CD4-positive, alpha-beta T cell treated with Interleukin-2 at 100 ng/mL for 4 hours (primary cell): ENCODE measurements around the gene PPP5C.
"Not testable (repeated sequence)": the region's sequence is repeated elsewhere in the genome, so short reads cannot be mapped to it uniquely, and the experiment has no call there.

Experiments
- DNase-seq: peaks from one replicate; pipeline ENCODE4 v3.0.0-alpha.2; 2020; ENCODE audit warnings: low spot score

PPP5C gene

DNA sequence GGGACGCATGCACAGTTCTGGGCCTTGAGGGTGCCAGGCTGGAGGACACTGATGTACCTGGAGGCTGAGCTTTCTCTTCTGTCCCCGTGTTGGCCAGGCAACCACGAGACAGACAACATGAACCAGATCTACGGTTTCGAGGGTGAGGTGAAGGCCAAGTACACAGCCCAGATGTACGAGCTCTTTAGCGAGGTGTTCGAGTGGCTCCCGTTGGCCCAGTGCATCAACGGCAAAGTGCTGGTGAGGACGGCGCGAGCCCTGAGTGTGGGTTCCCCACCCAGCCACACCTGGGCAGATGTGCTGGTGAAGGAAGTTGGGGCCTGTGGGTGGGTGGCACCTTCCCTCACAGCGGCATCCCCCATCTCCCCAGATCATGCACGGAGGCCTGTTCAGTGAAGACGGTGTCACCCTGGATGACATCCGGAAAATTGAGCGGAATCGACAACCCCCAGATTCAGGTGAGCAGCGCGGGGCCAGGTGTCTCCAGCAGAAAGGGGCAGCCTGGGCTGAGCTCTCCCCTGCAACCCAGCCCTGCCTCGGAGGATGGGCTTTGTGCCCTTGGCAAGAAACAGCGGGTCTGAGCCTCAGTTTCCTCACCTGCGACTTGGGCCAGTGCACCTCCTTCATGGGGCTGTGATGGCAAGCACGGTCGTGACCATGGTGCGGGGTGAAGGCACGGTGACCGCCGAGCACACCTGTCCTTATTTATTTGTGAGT, 40.3 kb downstream of the PPP5C start:
- no peak for DNase-seq

DNA sequence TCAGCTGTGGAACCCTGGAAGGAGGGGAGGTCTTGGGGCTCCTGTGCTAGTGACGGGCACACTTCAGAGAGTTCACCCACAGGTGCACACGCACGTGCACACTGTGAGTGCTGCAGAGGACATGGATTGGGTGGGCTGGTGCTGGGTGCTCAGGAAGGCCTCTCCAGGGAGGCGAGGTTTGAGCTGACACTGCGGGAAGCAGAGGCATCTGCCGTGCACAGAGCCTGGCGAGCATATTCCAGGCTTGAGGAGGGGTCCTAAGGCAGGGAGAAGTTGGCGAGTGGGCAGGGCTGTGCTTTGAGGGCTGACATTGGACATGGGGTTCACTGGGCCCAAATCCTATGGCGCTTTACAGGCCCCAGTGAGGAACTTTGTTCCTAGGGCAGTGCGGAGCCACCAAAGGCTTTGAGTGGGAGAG, 40.8 kb downstream of the PPP5C start:
- DNase-seq, result no peak

DNA sequence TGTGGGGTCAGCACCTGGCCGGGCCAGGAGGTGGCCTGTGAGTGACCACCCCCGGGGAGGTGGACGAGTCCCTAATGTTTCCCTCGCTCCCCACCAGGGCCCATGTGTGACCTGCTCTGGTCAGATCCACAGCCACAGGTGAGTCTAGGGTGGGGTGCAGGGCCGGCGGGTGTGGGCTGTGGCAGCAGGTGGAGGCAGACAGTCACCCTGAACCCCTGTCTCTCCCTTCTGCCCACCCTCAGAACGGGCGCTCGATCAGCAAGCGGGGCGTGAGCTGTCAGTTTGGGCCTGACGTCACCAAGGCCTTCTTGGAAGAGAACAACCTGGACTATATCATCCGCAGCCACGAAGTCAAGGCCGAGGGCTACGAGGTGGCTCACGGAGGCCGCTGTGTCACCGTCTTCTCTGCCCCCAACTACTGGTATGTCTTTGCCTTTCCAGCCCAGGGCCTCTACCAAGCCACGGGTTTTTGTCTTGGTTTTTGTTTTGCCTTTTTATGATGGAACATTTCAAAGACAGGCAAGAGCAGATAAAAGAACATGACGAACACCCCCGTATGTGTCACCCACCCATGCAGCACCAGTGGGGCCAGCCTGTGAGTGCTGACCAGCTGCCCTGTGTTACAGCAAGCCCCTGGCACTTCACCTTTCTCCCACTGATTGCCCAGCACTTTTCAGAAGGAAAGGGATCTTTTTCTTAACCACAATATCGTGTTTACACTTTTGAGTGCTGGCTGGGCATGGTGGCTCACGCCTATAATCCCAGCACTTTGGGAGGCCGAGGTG, 41.6 kb downstream of the PPP5C start:
- DNase-seq, result no peak

DNA sequence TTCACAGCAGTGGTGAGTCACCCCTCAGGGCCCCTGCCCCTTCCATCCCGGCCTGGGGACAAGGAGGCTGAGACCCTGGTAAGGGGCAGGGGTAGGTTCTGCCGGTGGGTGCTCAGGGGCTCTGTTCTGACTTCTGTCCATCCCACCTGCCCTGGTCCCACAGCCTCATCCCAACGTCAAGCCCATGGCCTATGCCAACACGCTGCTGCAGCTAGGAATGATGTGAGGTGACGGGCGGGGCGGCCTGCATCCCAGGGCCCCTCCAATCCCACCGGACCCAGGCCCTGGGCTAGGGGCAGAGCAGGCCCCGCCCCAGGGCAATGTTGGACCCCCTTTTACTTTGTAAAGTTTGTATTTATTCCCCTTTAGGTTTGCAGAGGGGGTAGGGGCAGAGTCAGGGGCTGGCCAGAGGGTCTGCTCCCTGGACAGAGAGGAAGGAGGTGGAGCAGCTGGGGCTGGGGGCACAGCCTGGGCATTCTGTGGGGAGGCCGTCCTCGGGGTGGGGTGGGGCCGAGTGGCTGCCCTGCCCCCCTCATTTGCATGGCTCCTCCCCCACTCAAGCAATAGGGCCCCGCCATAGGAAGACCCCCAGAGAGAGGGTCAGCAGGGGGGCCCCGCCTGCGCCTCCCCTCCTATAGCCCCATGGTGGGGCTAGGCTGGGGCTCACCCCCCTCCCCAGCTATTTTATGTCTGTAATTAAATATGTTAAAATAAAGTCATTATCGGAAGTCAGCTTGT, 43.4 kb downstream of the PPP5C start:
- no peak for DNase-seq

DNA sequence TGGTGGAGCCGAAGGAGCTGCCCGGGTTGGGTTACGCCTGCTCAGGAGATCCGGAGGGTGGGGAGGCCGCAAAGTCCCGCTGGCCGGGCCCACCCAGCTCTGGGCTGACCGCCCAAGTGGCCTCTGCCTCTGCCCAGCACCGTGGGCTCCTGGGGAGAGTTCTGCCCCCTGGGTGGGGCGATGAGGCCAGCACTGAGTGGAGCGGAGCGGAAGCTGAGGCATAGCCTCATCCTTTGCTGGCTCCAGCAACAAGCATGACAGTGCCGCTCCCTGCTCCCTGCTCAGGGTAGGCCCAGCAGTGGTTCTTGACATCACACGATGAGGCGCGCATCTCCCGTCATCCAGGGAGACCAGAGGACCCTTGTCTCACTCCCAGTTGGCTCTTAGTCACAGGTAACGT, 44.0 kb downstream of the PPP5C start:
- no peak for DNase-seq

DNA sequence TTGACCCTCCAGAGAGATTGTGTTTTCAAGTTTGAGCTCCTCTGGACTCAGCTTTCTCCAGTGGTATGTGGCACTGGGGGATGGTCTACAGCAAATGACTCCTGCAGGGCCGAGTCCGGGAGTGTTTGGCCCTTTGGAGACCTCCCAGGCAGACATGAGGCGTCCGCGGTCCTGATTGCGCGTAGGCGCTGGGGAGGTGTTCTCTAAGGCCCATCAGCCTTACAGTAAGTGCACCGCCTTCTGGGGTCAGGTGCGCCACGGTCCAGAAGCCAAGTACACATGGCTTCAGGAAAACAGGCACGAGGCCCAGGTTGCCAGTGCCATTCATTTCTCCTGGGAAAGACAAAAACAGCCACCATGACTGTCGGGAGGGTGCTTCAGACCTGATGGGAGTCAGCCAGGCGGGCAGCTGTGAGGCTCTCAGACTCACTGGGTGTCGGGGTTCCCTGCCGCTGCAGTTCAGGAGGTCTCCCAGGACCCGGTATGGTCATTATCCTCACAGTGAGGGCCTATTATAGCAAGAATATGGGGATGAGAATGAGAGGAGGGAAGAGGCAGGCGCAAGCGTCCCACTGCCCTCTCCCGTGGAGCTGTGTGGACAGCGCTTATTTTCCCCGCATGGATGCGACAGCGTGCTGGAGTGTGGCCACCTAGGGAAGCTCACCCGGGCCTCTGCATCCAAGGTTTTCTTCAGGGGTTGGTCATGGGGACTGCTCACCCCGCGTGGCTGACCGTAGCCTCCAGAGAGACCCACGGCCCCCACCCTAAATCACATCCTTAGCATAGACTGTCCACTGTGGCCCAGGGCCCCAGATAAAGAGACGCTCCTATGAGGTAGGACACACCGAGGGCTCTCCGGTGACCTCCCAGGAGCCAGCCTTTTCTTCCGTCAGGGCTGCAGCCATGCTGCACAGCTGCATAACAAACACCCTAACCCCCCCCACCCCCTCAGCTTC, 44.7 kb downstream of the PPP5C start:
- DNase-seq, result no peak

DNA sequence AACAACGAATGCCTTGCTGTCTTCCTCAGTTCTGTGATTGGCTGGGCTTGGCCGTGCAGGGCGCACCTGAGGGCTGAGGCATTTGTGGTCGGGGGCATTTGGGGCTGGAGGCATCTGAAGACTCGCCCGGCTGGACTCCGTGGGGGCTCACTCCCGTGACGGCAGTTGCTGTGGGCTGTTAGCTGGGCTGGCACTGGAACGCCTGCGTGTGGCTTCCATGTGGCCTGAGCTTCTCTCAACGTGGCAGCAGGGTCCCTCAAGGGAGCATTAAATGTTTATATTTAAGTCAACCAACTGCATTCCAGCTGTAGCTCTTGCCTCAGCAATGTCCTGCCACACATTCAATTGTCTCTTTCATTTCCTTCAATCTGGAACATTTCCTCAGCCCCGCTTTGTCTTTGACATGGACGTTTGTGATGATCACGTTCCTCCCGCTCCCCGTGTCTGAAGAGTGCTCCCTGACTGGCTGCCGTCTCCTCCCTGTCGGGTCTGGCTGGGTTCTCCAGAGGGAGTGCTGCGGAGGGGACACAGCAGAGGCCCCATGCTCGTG, 45.4 kb downstream of the PPP5C start:
- no peak for DNase-seq

DNA sequence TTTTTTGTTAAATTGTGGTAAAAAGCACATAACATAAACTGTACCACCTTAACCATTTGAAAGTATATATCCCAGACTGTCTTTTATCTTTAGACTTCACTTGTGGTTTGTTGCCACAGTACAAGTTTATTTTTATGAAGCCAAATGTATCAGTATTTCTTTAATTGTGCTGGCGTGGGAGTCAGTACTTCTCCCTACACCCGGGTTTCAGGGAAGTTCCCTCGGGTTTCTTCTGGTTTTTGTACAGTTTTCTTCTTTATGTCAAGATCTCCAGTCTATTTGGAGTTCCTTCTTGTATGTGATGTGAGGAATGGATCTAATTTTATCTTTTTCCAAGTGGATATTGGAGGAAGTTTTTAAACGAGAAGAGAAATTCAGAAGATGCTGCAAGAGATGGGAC, 46.0 kb downstream of the PPP5C start:
- DNase-seq, result no peak

DNA sequence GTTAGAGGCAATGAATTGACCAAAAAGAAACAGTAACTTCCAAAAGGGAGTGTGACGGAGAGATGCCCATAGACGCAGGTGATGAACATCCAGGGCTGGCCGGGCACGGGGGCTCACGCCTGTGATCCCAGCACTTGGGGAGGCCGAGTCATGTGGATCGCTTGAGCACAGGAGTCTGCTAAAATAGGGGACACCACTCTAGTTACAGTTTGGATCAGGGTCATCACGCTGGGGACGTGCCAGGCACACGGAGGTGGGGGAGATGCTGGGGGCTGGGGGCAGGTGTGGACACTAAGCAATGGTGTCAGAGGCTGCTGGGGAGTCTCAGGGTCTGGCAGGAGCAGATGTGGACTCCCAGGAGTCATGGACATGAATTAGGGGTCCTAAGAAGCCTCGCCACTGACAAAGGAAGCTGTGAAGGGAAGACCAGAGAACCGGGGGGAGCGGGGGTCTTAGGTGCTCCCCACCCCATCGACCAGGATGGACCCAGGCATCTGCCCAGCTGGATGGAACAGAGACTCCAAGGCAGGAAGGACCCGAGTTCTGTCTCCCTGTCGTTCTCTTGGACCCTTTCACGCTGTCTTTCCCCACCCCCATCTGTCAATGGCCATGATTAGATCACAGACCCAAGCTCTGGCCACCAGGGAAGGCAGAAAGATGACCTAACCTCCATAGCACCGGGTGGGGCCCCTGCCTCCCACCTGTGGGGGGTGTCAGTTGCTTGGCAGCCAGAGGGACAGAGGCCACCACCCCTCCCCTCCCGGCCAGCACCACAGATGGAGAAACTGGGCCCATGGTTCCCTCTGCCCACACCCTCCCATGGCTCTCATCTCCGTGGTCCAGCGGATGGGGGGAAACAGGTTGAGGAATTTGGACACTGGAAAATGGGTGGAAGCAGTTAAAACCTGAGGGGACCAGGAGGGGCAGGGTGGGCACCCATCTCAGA, 46.8 kb downstream of the PPP5C start:
- DNase-seq, result no peak

DNA sequence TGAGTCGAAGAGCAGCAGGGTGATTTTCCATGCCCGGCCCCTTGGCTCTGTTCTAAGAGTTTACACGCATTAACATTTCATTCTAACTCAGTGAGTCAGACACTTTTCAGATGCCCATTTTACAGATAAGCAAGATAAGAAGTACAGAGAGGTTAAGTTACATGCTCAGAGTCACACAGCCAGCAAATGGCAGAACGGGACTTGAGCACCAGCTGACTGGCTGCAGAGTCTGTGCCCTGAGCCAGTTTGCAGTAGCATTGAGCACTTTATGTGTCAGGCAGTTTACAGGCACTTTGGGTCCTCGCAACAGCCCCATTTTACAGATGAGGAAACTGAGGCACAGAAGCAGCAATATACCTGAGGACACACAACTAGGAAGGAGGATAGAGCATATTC, 47.5 kb downstream of the PPP5C start:
- no peak for DNase-seq

DNA sequence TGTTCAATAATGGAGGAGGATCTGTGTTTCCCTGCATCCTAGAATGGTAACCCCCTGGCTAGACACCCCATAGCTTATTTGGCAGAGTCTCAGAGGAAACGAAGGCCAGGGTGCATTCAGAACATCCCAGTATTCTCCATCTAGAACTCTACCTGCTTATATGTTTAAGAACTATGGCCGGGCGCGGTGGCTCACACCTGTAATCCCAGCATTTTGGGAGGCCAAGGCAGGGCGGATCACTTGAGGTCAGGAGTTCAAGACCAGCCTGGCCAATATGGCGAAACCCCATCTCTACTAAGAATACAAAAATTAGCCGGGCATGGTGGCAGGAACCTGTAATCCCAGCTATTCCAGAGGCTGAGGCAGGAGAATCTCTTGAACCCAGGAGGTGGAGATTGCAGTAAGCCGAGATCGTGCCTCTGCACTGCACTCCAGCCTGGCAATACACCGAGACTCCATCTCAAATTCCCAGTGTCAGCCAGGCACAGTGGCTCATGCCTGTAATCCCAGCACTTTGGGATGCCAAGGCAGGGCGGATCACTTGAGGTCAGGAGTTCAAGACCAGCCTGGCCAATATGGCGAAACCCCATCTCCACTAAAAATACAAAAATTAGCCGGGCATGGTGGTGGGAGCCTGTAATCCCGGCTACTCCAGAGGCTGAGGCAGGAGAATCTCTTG, 51.1 kb downstream of the PPP5C start:
- DNase-seq, result not testable (repeated sequence)

DNA sequence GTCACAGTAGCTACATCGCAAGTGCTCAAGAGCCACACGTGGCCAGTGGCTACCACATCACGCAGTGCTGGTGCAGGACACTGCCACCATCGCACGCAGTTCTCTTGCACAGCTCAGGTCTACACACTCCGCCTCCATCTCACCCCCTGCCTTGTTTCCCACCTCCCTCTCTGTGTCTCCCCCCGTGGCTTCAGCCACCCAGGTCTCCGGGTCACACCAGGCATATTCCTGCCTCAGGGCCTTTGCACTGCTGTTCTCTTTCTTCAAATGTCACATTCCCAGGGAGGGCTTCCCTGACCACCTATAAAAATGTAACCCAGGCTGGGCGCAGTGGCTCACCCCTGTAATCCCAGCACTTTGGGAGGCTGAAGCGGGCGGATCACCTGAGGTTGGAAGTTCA, 55.8 kb downstream of the PPP5C start:
- no peak for DNase-seq

DNA sequence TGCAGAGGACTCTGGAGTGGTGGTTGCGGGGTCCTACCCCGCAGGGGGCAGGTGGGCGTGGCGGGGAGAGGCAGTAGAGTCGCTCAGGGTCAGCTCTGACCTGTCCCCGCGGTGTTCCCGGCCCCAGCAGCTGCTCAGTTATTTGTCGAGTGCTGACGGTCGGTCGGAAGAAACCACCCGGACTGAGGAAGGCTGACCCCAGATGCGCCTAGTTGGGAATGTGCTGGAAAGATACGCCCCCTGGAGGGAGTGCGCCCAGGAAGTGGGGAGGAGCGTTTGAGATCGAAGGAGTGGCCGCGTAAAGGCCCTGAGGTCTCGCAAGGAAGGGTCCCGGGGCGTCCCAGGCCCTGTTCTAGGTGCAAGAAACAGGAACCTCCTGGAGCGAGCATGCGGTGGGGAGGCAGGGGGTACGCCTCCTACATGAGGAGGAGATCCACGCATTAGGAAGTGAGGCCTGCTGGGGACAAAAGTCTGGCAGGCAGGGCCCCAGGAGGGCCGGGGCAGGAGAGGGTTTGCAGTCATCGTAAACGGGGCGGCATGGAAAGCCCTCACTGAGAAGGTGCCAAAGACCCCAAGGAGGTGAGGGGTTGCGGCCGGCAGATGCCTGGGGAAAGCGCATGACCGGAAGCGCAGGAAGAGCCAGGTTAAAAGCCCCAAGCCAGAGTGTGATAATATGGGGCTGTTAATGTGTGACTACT, 57.3 kb downstream of the PPP5C start:
- DNase-seq, result no peak

DNA sequence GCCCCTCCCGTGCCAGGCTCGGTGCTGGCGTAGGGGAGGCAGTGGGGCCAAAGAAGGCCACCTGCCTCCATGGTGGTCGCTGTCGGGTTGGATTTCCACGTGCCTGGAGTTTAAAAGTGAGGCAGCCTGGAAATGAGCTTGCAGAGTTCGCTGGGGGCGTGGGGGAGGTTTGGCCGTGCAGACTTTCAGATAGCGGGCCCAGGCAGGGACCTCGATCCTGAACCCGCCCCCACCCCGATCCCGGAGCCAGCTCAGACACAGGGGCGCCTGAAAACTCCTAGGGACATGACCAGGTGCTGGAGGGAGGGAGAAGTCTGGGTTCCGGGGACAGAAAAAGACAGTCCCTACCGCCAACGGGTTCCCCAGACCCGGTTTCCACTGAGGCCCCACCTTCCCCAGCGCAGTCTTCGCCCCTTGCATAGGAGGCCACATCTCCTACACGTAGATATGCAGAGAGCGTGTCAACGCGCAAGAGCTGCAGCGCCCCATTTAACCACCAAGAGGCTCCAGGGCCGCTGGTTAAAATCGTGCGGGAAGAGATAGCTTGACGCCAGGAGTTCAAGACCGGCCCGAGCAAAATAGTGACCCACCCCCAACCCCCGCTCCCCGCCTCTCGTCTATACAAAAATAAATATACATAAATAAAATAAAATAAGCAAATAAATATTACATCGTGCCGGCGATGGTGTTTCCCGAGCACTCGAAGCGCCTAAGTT, 58.0 kb downstream of the PPP5C start:
- DNase-seq, result no peak

DNA sequence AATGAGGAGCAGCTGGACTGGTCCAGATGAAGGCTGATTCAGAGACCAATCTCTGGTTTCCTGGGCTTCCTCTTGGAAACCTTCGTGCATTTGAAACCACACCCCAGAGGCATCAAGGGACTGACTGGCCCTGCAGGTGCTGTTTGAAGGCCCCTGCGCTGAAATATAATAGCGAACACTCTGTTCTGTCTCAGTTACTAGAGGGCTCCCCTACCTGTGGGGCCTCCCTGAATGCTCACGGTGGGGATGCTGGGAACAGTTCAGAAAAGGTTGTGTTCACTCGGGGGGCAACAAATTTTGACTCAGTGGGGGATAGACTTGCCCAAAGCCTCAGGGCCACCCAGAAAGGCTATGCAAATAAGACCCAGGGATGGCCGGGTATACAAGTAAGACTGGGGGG, 60.1 kb downstream of the PPP5C start:
- no peak for DNase-seq

DNA sequence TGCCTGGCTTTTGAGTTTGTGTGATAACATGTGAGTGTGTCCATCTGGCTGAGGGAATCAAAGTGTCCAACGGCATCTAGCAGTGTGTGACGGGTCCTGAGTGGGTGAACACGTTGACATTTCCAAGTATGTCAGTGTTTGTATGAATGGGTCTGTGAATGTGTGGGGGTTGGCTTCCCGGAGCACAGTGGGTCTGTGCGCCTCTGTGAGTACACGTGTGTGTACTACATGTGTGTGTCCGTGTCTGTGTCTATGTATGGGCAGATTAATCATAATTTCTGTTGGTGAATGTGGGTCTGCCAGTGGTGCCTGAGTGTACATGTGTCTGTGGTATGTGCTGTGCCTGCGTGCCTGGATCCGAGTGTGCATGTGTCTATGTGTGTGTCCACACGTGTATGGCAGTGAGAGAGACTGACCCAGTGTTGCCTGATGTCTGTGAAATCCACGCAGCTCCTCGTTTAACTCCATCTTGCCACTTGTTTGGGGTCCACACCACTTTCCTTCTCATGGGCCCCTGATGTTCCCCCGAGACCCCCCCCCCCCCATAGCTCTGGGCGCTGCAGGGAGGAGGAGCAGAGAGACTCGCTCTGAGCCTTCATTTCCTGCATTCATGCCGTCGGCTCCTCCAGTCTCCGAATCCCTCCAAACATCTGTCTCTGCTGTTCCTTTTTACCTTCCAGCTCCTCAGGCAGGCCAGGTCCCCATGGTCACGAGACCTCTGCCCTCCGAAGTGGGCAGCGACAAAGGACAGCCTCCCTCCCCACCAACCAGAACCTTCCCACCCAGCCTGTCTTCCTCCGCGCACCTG, 61.2 kb downstream of the PPP5C start:
- no peak for DNase-seq

DNA sequence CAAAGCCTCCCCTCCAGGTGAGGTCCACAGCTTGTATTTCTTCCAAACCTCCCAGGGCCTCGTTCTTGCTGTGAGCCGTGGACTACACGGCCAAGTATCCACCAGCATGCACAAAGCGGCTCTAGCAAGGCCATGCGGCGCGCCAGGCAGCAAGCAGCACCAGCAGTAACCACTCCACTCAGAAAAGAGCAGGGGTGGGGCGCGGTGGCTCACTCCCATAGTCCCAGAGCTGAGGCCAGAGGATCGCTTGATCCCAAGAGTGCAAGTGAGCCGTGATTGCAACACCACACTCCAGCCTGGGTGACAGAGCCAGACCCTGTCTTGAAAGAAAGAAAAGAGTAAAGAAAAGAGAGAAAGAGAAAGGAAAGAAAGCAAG, 61.8 kb downstream of the PPP5C start:
- DNase-seq, result no peak

DNA sequence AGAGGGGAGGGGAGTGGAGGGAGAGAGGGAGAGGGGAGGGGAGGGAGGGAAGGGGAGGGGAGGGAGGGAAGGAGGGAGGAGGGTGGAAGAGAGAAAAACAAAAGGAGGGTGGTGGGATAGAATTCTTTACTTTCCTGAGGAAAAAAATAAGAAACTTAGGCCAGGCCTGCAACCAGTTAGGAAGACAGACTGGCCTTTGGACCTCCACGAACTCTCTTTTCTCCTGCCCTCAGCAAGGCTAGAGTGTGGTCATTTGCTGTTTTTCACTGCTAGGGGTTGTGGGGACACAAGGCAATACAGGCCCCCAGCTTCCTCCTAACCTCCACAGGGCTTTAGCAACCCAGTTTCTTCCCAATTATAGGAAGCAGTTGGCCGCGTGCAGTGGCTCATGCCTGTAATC, 62.3 kb downstream of the PPP5C start:
- DNase-seq, result no peak
